BJ (cell line): Measurements from ENCODE around the gene CHRND. TPM values are rescaled to one million over a fixed set of nuclear protein-coding genes. Genes with fewer than 3 reads are reported as not detected.

Experiments
- CTCF ChIA-PET: fragments of 350-600 bp; formaldehyde crosslinking; extraction: SDS; loops from one replicate; lab custom pipeline; 2021; ENCODE audit warnings: antibody characterized with exemption, inconsistent platforms; lab: Yijun Ruan, JAX
- POLR2A ChIA-PET: fragments of 300-600 bp; sonication (Branson Sonifier 250); formaldehyde crosslinking; extraction: SDS; loops from one replicate; lab custom pipeline; 2021; ENCODE audit warnings: antibody characterized with exemption; lab: Charles Lee
- DNase-seq: peaks from one replicate; pipeline ENCODE4 v3.0.0-alpha.2; 2011; ENCODE audit warnings: low read depth
- H3K27me3 ChIP-seq: 2 replicates; pipeline ENCODE4 v1.6.0; 2011; ENCODE audit warnings: low read length; ENCODE audit not compliant: control insufficient read depth, insufficient read depth
- H3K36me3 ChIP-seq: 2 replicates; pipeline ENCODE4 v1.5.1; 2011; ENCODE audit warnings: low read length; ENCODE audit not compliant: control insufficient read depth, insufficient read depth
- H3K4me3 ChIP-seq: 2 replicates; pipeline ENCODE4 v1.5.1; 2011; ENCODE audit warnings: low read depth, mild to moderate bottlenecking, control low read depth, low read length
- polyA plus RNA-seq: library from polyadenylated mRNA; depleted of rRNA; stranded (reverse); fragments of >200 nt; gene quantifications from 2 replicates; pipeline ENCODE4 v1.2.3, GENCODE V29; 2011
- TF ChIP-seq, protein P1 (sequence below): IDR thresholded peaks from 2 replicates; pipeline ENCODE4 v1.5.1; 2011; ENCODE audit warnings: low read depth, mild to moderate bottlenecking, control low read depth, inconsistent platforms, low read length, moderate library complexity; ENCODE audit not compliant: insufficient read depth

Gene CHRND
- polyA plus RNA-seq, 1 experiment = not detected

DNA sequence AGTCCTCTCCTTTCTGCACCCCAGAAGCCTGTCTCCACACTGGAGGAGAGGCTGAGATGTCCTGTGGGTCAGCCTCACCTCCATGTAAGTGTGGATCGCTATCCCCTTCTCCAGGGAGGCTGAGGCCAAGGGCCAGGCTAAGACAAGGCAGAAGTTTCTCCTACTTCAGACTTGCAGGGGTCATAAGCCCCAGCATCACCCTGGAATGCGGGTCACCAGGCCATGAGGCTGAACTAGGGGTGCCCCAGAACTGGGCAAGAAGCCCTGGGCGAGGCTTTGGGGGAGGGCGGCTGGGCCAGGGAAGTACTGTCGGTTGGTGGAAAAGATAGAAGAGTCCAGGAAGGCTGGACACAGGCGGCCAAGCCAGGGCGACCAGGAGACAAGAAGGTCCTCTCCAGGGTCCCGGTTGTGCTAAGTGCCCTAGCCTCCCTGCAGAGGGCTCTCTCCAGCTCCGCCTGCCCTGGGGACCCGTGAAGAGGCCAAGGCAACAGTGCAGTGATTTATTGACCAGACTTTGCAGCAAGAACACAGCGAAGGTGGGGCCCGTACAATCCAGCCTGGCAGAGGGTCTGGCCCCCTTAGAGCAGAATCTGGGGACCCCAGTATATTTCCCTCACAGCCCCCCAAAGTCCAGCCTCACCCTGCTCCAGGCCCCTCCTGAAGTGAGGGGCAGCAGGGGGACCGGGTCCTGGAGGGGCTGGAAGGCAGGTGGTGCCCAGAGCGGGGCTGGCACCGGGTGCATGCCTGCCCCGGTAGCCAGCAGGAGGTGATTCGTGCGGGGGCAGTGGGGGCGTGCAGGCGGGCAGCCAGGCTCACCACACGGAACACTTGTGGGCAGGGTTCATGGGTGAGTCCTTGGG is 46.4 kb upstream of the CHRND start:
- Histone ChIP-seq H3K36me3 (no peaks in the 10 kb centered on the region), H3K4me3 (no peak overlapping the region), H3K27me3 (peaks cover 10% of the 10 kb centered on the region)
- TF ChIP-seq, protein P1, sequence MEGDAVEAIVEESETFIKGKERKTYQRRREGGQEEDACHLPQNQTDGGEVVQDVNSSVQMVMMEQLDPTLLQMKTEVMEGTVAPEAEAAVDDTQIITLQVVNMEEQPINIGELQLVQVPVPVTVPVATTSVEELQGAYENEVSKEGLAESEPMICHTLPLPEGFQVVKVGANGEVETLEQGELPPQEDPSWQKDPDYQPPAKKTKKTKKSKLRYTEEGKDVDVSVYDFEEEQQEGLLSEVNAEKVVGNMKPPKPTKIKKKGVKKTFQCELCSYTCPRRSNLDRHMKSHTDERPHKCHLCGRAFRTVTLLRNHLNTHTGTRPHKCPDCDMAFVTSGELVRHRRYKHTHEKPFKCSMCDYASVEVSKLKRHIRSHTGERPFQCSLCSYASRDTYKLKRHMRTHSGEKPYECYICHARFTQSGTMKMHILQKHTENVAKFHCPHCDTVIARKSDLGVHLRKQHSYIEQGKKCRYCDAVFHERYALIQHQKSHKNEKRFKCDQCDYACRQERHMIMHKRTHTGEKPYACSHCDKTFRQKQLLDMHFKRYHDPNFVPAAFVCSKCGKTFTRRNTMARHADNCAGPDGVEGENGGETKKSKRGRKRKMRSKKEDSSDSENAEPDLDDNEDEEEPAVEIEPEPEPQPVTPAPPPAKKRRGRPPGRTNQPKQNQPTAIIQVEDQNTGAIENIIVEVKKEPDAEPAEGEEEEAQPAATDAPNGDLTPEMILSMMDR = no peak
- POLR2A ChIA-PET = no interaction called here
- CTCF ChIA-PET = no interaction called here
- no peak for DNase-seq

DNA sequence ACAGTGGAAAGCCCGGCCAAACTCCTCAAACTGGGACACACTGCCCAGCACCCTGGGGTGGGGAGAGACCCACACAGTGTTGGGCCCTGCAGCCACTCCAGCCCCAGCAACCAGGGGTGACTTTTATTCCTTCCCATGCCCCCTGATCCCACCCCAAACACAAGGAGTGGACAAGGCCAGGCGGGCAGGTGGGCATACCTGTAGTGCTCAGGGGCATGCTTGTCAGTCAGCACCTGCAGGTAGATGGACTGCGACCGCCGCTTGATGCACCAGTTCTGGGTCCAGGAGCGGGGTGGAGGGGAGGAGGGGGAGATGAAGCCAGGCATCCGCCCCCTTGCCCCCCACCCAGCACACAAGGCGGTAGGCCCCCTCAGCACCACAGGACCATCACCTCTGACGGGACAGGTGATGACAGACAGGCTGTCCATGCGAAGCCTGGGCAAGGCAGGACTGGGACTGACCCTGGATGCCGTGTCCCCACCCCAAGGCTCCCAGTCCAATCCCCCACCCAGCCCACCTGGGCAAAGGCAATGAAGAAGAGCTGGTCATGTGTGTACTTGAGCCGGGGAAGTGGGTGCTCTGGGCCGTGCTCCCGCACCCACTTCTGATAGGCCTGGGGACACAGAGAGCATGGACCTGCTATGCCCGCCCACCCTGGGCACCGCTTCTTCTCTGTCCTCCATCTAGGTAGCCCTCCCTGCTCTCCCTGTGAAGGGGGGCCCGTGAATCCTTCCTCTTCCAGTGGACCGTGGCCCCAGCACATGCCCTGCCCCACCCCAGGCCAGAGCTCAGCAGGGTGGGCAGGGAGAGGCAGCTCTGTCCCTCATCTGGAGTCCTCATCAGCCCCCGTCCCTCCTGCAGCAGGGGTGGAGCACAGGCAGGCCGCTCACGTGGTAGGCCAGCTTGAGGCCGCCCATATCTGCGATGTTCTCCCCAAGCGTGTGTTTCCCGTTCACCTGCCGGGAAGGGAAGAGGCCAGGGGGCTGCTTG is 45.5 kb upstream of the CHRND start:
- H3K4me3 ChIP-seq = no peak overlapping the region
- TF ChIP-seq, protein P1 = no peak
- DNase-seq = no peak
- H3K27me3 ChIP-seq = peaks cover 12% of the 10 kb centered on the region
- H3K36me3 ChIP-seq = no peaks in the 10 kb centered on the region
- CTCF ChIA-PET = no interaction called here
- POLR2A ChIA-PET = interaction anchor here (0.6 kb wide), 1 partner anchor 700 kb away, joined by 3 read pairs; the partner anchor contains the start of gene PDE6D

DNA sequence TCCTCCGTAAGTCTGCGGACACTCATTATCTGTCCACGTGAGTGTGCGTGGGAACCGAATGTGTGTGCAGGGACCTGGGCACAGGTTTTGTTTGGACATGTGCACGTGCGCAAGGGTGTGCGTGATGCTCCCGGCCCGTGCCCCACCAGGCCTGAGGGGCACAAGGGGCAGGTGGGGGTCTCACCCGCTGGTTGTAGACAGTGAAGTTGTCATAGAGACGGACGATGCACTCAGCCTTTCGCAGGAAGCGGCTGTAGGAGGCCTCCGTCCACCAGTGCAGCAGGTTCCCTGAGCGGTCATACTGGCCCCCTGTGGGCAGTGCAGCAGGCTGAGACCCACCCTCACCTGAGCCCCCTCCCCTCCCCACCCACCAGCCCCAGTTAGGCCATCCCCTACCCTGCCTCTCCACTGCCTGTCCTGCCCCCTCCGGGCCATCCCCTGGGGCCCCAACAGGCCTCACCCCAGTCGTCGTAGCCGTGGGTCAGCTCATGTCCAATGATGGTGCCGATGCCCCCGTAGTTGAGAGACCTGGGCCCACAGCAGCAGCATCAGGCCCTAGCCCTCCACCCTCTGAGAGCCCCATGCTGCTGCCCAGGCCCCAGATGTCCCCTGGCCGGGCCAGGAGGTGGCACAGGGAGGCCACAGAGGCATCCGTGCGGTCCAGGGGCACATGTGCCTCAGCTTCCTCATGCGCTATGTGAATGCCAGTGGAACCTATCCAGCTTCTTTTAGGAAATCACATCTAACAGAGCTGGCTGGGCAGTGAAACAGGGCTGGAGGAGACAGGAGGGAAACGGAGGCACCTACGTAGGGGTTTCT is 44.4 kb upstream of the CHRND start:
- Histone ChIP-seq H3K36me3 (no peaks in the 10 kb centered on the region), H3K27me3 (peaks cover 14% of the 10 kb centered on the region), H3K4me3 (no peak overlapping the region)
- TF ChIP-seq, protein P1 = no peak
- DNase-seq = no peak
- ChIA-PET CTCF (interaction anchor here (1.4 kb wide), 1 partner anchor 581 kb away, joined by 4 read pairs; no protein-coding TSS in a partner anchor), POLR2A (no interaction called here)

DNA sequence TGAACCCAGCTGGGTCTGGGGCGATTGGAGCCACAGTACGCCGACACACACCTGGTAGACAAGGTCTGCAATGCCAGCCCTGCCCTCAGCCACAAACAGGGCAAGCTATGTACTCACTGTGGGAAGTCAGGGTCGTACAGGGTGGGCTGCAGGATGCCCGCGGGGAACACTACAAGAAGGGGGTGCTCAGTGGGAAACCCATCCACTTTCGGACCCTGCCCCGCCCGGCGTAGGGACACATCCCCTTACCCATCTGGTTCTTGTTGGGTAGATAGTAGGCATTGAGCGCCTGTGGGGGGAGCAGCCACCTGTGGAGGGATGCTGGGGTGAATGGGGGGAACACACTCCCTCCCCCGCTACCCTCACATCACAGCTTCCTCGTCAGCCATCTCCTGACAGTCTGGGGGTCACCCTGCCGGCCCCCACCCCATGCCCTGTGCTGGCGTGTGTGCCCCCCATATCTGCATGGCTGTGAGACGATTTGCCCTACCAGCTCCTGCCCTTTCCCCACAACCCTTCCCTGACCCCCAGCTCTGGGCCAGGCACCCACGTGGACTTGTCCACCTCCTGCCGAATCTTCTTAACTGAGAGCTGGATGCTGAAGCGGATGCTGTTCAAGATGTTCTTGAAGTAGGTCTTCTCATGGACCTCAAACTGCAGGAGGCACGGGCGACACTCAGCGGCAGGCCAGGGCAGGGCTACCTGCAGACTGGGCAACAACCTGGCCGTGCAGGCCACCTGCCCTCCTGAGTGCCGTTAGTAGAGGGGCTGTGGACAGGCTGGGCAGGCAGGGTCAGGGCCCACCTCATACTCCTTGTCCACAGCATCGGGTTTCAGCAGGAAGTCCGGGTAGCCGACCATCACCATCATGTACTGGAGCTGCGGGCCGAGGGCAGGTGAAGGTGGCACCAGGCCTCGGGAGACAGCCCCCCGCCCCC is 43.4 kb upstream of the CHRND start:
- TF ChIP-seq, protein P1 = no peak

More for the DNA sequence above, 43.4 kb upstream of the CHRND start:
- DNase-seq = no peak
- POLR2A ChIA-PET = no interaction called here
- H3K36me3 ChIP-seq = no peaks in the 10 kb centered on the region
- H3K27me3 ChIP-seq = peaks cover 20% of the 10 kb centered on the region
- no peak overlapping the region for H3K4me3 ChIP-seq
- CTCF ChIA-PET = interaction anchor here (1.3 to 1.4 kb wide), 2 partner anchors 9 to 582 kb away, joined by 3 to 4 read pairs; no protein-coding TSS in a partner anchor
